Neuron (in vitro differentiated cells): ENCODE data around the gene SPINT2.
A peak's percentile ranks its signal among the peaks of the same experiment; 100 is the strongest.
"Not testable (repeated sequence)": the region's sequence is repeated elsewhere in the genome, so short reads cannot be mapped to it uniquely, and the experiment has no call there.

ENCODE experiments used
- H2AFZ ChIP-seq: one replicate; pipeline ENCODE4 v1.6.1; 2013; ENCODE audit warnings: low read depth, mild to moderate bottlenecking, inconsistent platforms, low read length, moderate library complexity
- H3K27me3 ChIP-seq: one replicate; pipeline ENCODE4 v1.6.1; 2013; ENCODE audit warnings: low read length; ENCODE audit not compliant: insufficient read depth
- H3K36me3 ChIP-seq: one replicate; pipeline ENCODE4 v1.6.1; 2013; ENCODE audit warnings: low read length; ENCODE audit not compliant: insufficient read depth
- H3K4me1 ChIP-seq: one replicate; pipeline ENCODE4 v1.6.1; 2013; ENCODE audit warnings: low read length; ENCODE audit not compliant: insufficient read depth
- H3K4me3 ChIP-seq: 2 replicates; pipeline ENCODE4 v1.5.1; 2013; ENCODE audit warnings: mild to moderate bottlenecking, low read length, moderate library complexity
- H3K9me3 ChIP-seq: one replicate; pipeline ENCODE4 v1.6.1; 2013; ENCODE audit warnings: low read length

SPINT2 gene

GRCh38 chr19:38264486-38265212, at the start of gene SPINT2:
SPINT2 (plus strand) TSS chr19:38264573; CDS start chr19:38264893, 320 bp downstream.
- no peaks in the 10 kb centered on the region for H3K9me3 ChIP-seq

GRCh38 chr19:38216785-38217641, 47.4 kb upstream of the SPINT2 start:
- Histone ChIP-seq H2AFZ (no peak overlapping the region), H3K9me3 (no peaks in the 10 kb centered on the region), H3K4me3 (no peak overlapping the region), H3K27me3 (no peaks in the 10 kb centered on the region), H3K4me1 (peaks cover 10% of the 10 kb centered on the region), H3K36me3 (peaks cover 61% of the 10 kb centered on the region)

More at GRCh38 chr19:38264486-38265212, at the start of gene SPINT2:
- Histone ChIP-seq H3K4me1 (peaks cover 27% of the 10 kb centered on the region), H3K27me3 (peaks cover 35% of the 10 kb centered on the region), H3K36me3 (no peaks in the 10 kb centered on the region), H3K4me3 (peak within 1 kb of the TSS; percentile 27), H2AFZ (peak within 1 kb of the TSS; percentile 8)

GRCh38 chr19:38218204-38218603, 46.2 kb upstream of the SPINT2 start:
- Histone ChIP-seq H3K9me3 (no peaks in the 10 kb centered on the region), H3K4me1 (peaks cover 13% of the 10 kb centered on the region), H2AFZ (no peak overlapping the region), H3K27me3 (no peaks in the 10 kb centered on the region), H3K4me3 (no peak overlapping the region), H3K36me3 (peaks cover 67% of the 10 kb centered on the region)

GRCh38 chr19:38219221-38219620, 45.2 kb upstream of the SPINT2 start:
- no peaks in the 10 kb centered on the region for H3K9me3 ChIP-seq
- no peak overlapping the region for H2AFZ ChIP-seq
- H3K27me3 ChIP-seq, result no peaks in the 10 kb centered on the region
- no peak overlapping the region for H3K4me3 ChIP-seq
- peaks cover 11% of the 10 kb centered on the region for H3K4me1 ChIP-seq
- H3K36me3 ChIP-seq, result peaks cover 59% of the 10 kb centered on the region

GRCh38 chr19:38221421-38221820, 43.0 kb upstream of the SPINT2 start:
- Histone ChIP-seq H3K27me3 (no peaks in the 10 kb centered on the region), H2AFZ (no peak overlapping the region), H3K9me3 (no peaks in the 10 kb centered on the region), H3K4me1 (peaks cover 12% of the 10 kb centered on the region), H3K4me3 (no peak overlapping the region), H3K36me3 (peaks cover 45% of the 10 kb centered on the region)

GRCh38 chr19:38221919-38222830, 42.2 kb upstream of the SPINT2 start:
- no peak overlapping the region for H2AFZ ChIP-seq
- H3K27me3 ChIP-seq, result no peaks in the 10 kb centered on the region
- no peaks in the 10 kb centered on the region for H3K9me3 ChIP-seq
- H3K36me3 ChIP-seq, result peaks cover 41% of the 10 kb centered on the region
- H3K4me3 ChIP-seq, result no peak overlapping the region
- H3K4me1 ChIP-seq, result peaks cover 18% of the 10 kb centered on the region

GRCh38 chr19:38223119-38223523, 41.3 kb upstream of the SPINT2 start:
- no peaks in the 10 kb centered on the region for H3K9me3 ChIP-seq
- peaks cover 34% of the 10 kb centered on the region for H3K36me3 ChIP-seq
- no peaks in the 10 kb centered on the region for H3K27me3 ChIP-seq
- peaks cover 27% of the 10 kb centered on the region for H3K4me1 ChIP-seq
- peak overlapping the region; percentile 46 for H3K4me3 ChIP-seq
- no peak overlapping the region for H2AFZ ChIP-seq

GRCh38 chr19:38223617-38224013, 40.8 kb upstream of the SPINT2 start:
- Histone ChIP-seq H3K4me1 (peaks cover 27% of the 10 kb centered on the region), H3K4me3 (peak overlapping the region; percentile 46), H2AFZ (no peak overlapping the region), H3K36me3 (peaks cover 29% of the 10 kb centered on the region), H3K9me3 (no peaks in the 10 kb centered on the region), H3K27me3 (no peaks in the 10 kb centered on the region)

GRCh38 chr19:38224014-38224862, 40.1 kb upstream of the SPINT2 start, which contains the start of gene DPF1:
DPF1 (minus strand) TSS chr19:38224222; CDS start chr19:38224142, 80 bp downstream.
- Histone ChIP-seq H3K27me3 (no peaks in the 10 kb centered on the region), H3K4me3 (peak within 1 kb of the TSS; percentile 46), H2AFZ (no peak within 1 kb of the TSS), H3K4me1 (peaks cover 27% of the 10 kb centered on the region), H3K36me3 (peaks cover 23% of the 10 kb centered on the region), H3K9me3 (no peaks in the 10 kb centered on the region)

GRCh38 chr19:38224863-38225218, 39.5 kb upstream of the SPINT2 start:
- H3K4me1 ChIP-seq, result peaks cover 27% of the 10 kb centered on the region
- peaks cover 18% of the 10 kb centered on the region for H3K36me3 ChIP-seq
- not testable (repeated sequence) for H3K9me3 ChIP-seq, H3K4me3 ChIP-seq, H2AFZ ChIP-seq, H3K27me3 ChIP-seq

GRCh38 chr19:38227287-38228004, 36.9 kb upstream of the SPINT2 start:
- Histone ChIP-seq H2AFZ (no peak overlapping the region), H3K36me3 (peaks cover 4% of the 10 kb centered on the region), H3K4me1 (peaks cover 27% of the 10 kb centered on the region), H3K4me3 (peak overlapping the region; percentile 56), H3K27me3 (no peaks in the 10 kb centered on the region), H3K9me3 (no peaks in the 10 kb centered on the region)
